K562 (cell line): ENCODE results near the gene ROBO1. TPM values are rescaled to one million over a fixed set of nuclear protein-coding genes. Genes with fewer than 3 reads are reported as not detected.

ENCODE experiments used
- ATAC-seq: fragments of 200-7000 bp; cut with Tn5 transposase; 3 replicates; pipeline ENCODE4 v1.9.1; 2020; ENCODE audit warnings: moderate library complexity
- BruUV-seq: library from RNA; stranded (reverse); fragments of 400-500 nt; replicated peaks from 2 replicates; lab custom pipeline; 2021; lab: Mats Ljungman, UMichigan
- CTCF ChIA-PET: fragments of 300-600 bp; formaldehyde crosslinking; extraction: SDS; loops from one replicate; lab custom pipeline; 2021; ENCODE audit warnings: low intra/inter-chr PET ratio; lab: Yijun Ruan, JAX
- POLR2A ChIA-PET: fragments of 300-600, 350-650 bp; sonication (Branson Sonifier 250); formaldehyde crosslinking; extraction: SDS; loops from one replicate; lab custom pipeline; 2021; ENCODE audit warnings: antibody characterized with exemption, inconsistent platforms; lab: Yijun Ruan, JAX
- DNase-seq, 4 experiments: peaks; one replicate each; pipeline versions ENCODE4 v3.0.0 to v3.0.0-alpha.2; 2011 to 2018; ENCODE audit warnings: low spot score in 3 of 4, mixed read lengths in 3 of 4; ENCODE audit errors: extremely low read depth in 1 of 4
- FAIRE-seq: peaks from 2 replicates; lab custom pipeline; 2011; peaks lifted over from hg19 to GRCh38; lab: Jason Lieb, UNC
- H2AFZ ChIP-seq: 2 replicates; pipeline ENCODE4 v1.6.0; 2011; ENCODE audit warnings: low read depth, low read length, control low read depth, inconsistent platforms
- H3K27ac ChIP-seq: fragments of 200-600 bp; 3 replicates; pipeline ENCODE4 v1.8.0; 2011; ENCODE audit warnings: low read depth, mild to moderate bottlenecking, control low read depth, inconsistent platforms, low read length, moderate library complexity, mixed read lengths; ENCODE audit errors: extremely low read depth
- H3K27me3 ChIP-seq, 2 experiments: fragments of 300-600 bp in 1 of 2; 2 replicates in 1 of 2; 3 replicates in 1 of 2; pipeline versions ENCODE4 v1.6.0 to v1.8.0; 2011; ENCODE audit warnings: inconsistent platforms in 2 of 2, low read length in 2 of 2, mild to moderate bottlenecking in 1 of 2, mixed read lengths in 1 of 2, moderate library complexity in 1 of 2; ENCODE audit not compliant: control insufficient read depth in 2 of 2, insufficient read depth in 2 of 2
- H3K36me3 ChIP-seq: fragments of 300-600 bp; 3 replicates; pipeline ENCODE4 v1.8.0; 2011; ENCODE audit warnings: mild to moderate bottlenecking, low read length, inconsistent platforms; ENCODE audit not compliant: control insufficient read depth, insufficient read depth
- H3K4me1 ChIP-seq, 2 experiments: fragments of 200-600 bp in 1 of 2; replicated peaks in 1 of 2; 2 replicates in 1 of 2; 3 replicates in 1 of 2; pipeline versions ENCODE4 v1.5.1 to v1.8.0; 2011; ENCODE audit warnings: inconsistent platforms in 2 of 2, low read length in 2 of 2, mild to moderate bottlenecking in 1 of 2, mixed read lengths in 1 of 2, moderate library complexity in 1 of 2; ENCODE audit not compliant: control insufficient read depth in 2 of 2, insufficient read depth in 2 of 2
- H3K4me2 ChIP-seq: 2 replicates; pipeline ENCODE4 v1.6.1; 2011; ENCODE audit warnings: low read length, control low read depth, inconsistent platforms, mixed read lengths; ENCODE audit not compliant: insufficient read depth
- H3K4me3 ChIP-seq: fragments of 200-600 bp; sonication (generic), shearing (Covaris generic); 2 replicates; pipeline ENCODE4 v1.5.1; 2016; ENCODE audit warnings: control low read depth, inconsistent platforms
- H3K79me2 ChIP-seq: fragments of 200-600 bp; 3 replicates; pipeline ENCODE4 v1.8.0; 2011; ENCODE audit warnings: low read length, inconsistent platforms; ENCODE audit not compliant: control insufficient read depth, insufficient read depth
- H3K9ac ChIP-seq, 2 experiments: 2 replicates each; pipeline versions ENCODE4 v1.6.0 to v1.6.1; 2011; ENCODE audit warnings: low read depth in 2 of 2, low read length in 2 of 2, control low read depth in 1 of 2, inconsistent platforms in 1 of 2, mild to moderate bottlenecking in 1 of 2, mixed read lengths in 1 of 2; ENCODE audit not compliant: insufficient read depth in 1 of 2
- H3K9me1 ChIP-seq: one replicate; pipeline ENCODE4 v1.6.0; 2011; ENCODE audit warnings: inconsistent platforms, mild to moderate bottlenecking, low read length, moderate library complexity; ENCODE audit not compliant: control insufficient read depth, insufficient read depth
- H3K9me3 ChIP-seq: replicated peaks from 2 replicates; pipeline ENCODE4 v1.5.1; 2011; ENCODE audit warnings: low read depth, low read length, inconsistent platforms; ENCODE audit not compliant: control insufficient read depth, insufficient read depth
- H4K20me1 ChIP-seq: replicated peaks from 2 replicates; pipeline ENCODE4 v1.6.1; 2011; ENCODE audit warnings: low read length, inconsistent platforms, mixed read lengths; ENCODE audit not compliant: control insufficient read depth, insufficient read depth
- CXXC5 ChIP-seq: fragments of 250-450 bp; sonication (Bioruptor Pico); IDR thresholded peaks from 2 replicates; pipeline ENCODE4 v1.8.0; 2022; ENCODE audit warnings: inconsistent platforms, mild to moderate bottlenecking, moderate library complexity
- ILK ChIP-seq: fragments of 450-650 bp; IDR thresholded peaks from 2 replicates; pipeline ENCODE4 v1.6.1; 2016; ENCODE audit warnings: missing genetic modification characterization, low read depth, mild to moderate bottlenecking, missing compliant biosample characterization, moderate library complexity, borderline replicate concordance
- MAFG ChIP-seq: fragments of 450-650 bp; conservative IDR thresholded peaks from 2 replicates; pipeline ENCODE4 v1.6.1; 2016; ENCODE audit warnings: missing genetic modification characterization, missing compliant biosample characterization
- NFXL1 ChIP-seq: fragments of 450-650 bp; formaldehyde crosslinking; IDR thresholded peaks from 2 replicates; pipeline ENCODE4 v1.4.0; 2021; ENCODE audit warnings: mild to moderate bottlenecking
- POLR2A ChIP-seq: fragments of 450-650 bp; conservative IDR thresholded peaks from 2 replicates; pipeline ENCODE4 v1.6.1; 2016
- PTTG1 ChIP-seq: fragments of 450-650 bp; IDR thresholded peaks from 2 replicates; pipeline ENCODE4 v1.6.1; 2016; ENCODE audit warnings: low read depth, mild to moderate bottlenecking, missing genetic modification characterization, missing compliant biosample characterization
- TAF7 ChIP-seq: fragments of 450-650 bp; IDR thresholded peaks from 2 replicates; pipeline ENCODE4 v1.6.1; 2016; ENCODE audit warnings: missing genetic modification characterization, missing compliant biosample characterization
- TCF3 ChIP-seq: sonication (generic); formaldehyde crosslinking; IDR thresholded peaks from 2 replicates; pipeline ENCODE4 v1.4.0; 2020; ENCODE audit warnings: mild to moderate bottlenecking, missing genetic modification reagents
- TFE3 ChIP-seq: fragments of 450-650 bp; formaldehyde crosslinking; IDR thresholded peaks from 2 replicates; pipeline ENCODE4 v1.4.0; 2020; ENCODE audit warnings: mild to moderate bottlenecking, mixed read lengths
- ZNF133 ChIP-seq: fragments of 250-450 bp; sonication (Bioruptor Pico); IDR thresholded peaks from 2 replicates; pipeline ENCODE4 v1.4.0; 2020; ENCODE audit warnings: mild to moderate bottlenecking
- ZNF561 ChIP-seq: fragments of 450-650 bp; formaldehyde crosslinking; conservative IDR thresholded peaks from 2 replicates; pipeline ENCODE4 v1.4.0; 2020; ENCODE audit warnings: mild to moderate bottlenecking, moderate library complexity
- ZNF79 ChIP-seq: fragments of 250-450 bp; sonication (Bioruptor Pico); IDR thresholded peaks from 2 replicates; pipeline ENCODE4 v1.4.0; 2020; ENCODE audit warnings: low read depth, mild to moderate bottlenecking, moderate library complexity
- WGBS: fragments of 100-300 bp; shearing (Covaris generic); methylation state at CpG from one replicate; pipeline ENCODE4 v1.1.6; 2016; ENCODE audit warnings: low coverage, mixed read lengths; ENCODE audit not compliant: insufficient coverage; ENCODE audit errors: missing lambda C conversion rate; 5-methylcytosine and 5-hydroxymethylcytosine counted together
- in situ Hi-C: fragments of 300-500 bp; cut with MboI; formaldehyde crosslinking; loops from 4 replicates; pipeline ENCODE4 v1.15.0; 2018; ENCODE audit warnings: inconsistent platforms, mixed read lengths
- intact Hi-C: fragments of 100-400 bp; cut with micrococcal nuclease; formaldehyde crosslinking; loops from 2 replicates; pipeline ENCODE4 v1.14.2; 2022
- polyA plus RNA-seq, 8 experiments: library from polyadenylated mRNA; depleted of rRNA in 4 of 8; stranded (reverse) in 5 of 8; unstranded in 3 of 8; fragments of >200 nt; fragmentation: Nextera tagmentation in 2 of 8; fragmentation: Illumina TruSeq in 1 of 8; extraction: Ambion mirVana in 2 of 8; extraction: Trizol in 1 of 8; gene quantifications; 2 replicates each; pipeline versions ENCODE4 v1.2.1 to v1.2.3, GENCODE V29; 2011 to 2014; ENCODE audit warnings: inconsistent platforms in 1 of 8, missing spikeins in 1 of 8
- total RNA-seq, 7 experiments: library from RNA; depleted of rRNA in 6 of 7; stranded (reverse); fragments of >200 nt in 6 of 7; fragmentation: Illumina TruSeq in 2 of 7; extraction: Trizol in 2 of 7; gene quantifications; 2 replicates each; pipeline versions ENCODE4 v1.2.1 to v1.2.3, GENCODE V29; 2011 to 2021; ENCODE audit warnings: low replicate concordance in 1 of 7

ROBO1 gene
- total and polyA plus RNA-seq, 9 of the 15 experiments (the other 6 are each of a cell fraction or from before 2014, with no cell fraction given), result 0.01 to 0.53 (median 0.17) TPM; not detected in 5

GRCh38 chr3:78820542-78820941 is 947.3 kb downstream of the ROBO1 start:
- CTCF ChIA-PET, result no interaction called here
- no peak overlapping the region for H3K9ac ChIP-seq
- in situ Hi-C loops, result no loop called here
- no peaks in the 10 kb centered on the region for H3K36me3 ChIP-seq
- H3K9me1 ChIP-seq, result no peaks in the 10 kb centered on the region
- POLR2A ChIA-PET, result no interaction called here
- no peaks in the 10 kb centered on the region for H3K4me1 ChIP-seq
- no CpG with 5 or more reads among the region's 1 CpG for WGBS
- DNase-seq, result no peak
- no peak overlapping the region for H2AFZ ChIP-seq
- H3K9me3 ChIP-seq, result no peaks in the 10 kb centered on the region
- ATAC-seq, result no peak
- H3K4me2 ChIP-seq, result no peak overlapping the region
- no peak for FAIRE-seq
- no peak overlapping the region for H3K4me3 ChIP-seq
- no peaks in the 10 kb centered on the region for H3K27me3 ChIP-seq
- no peak overlapping the region for H3K27ac ChIP-seq
- BruUV-seq, result no TSS peak
- H4K20me1 ChIP-seq, result no peaks in the 10 kb centered on the region
- H3K79me2 ChIP-seq, result no peaks in the 10 kb centered on the region
- no peak for TF ChIP-seq TFE3 (CRISPR knock-in tag)
- no peak for TF ChIP-seq NFXL1 (CRISPR knock-in tag)
- intact Hi-C loops, result no loop called here

DNA sequence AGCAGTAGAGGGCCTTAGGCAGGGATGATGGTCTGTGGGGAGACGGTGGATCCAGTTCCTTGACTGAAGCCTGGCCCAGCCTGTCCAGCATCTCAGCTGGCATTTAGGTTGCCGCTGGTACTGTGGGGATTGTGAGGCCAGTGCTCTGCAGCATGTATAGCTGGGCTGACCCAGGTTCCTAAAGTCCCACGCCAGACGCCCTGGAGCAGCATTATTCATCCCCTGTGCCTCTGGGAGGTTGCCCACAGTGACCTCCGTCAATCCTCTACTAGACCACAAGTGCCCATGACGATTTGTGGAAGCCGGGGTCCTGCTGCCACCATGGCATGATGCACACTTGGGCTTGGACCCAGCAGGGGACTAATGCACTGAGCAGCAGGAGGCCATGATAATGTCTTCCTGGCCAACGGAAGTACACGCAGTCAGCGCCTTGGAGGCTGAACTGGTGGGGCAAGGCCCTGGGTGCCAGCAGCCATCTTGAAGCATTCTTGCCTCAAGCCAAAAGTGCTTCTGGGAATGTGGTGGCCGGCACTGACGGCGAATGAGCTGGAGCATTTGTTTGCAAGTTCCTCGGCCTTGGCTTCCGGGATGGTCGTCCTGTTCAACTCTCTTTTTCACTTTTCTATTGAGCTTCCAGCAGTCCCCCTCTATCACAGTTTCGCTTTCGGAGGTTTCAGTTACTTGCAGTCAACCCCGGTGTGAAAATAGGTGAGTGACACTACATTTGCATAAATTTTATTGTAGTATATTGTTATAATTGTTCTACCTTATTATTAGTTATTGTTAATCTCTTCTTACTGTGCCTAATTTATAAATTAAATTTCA is 949.4 kb downstream of the ROBO1 start:
- ChIA-PET POLR2A (no interaction called here), CTCF (no interaction called here)
- FAIRE-seq (no peak), ATAC-seq (no peak), DNase-seq (no peak)
- no peak overlapping the region for H3K9ac ChIP-seq
- H3K4me3 ChIP-seq, result no peak overlapping the region
- H3K9me3 ChIP-seq, result no peaks in the 10 kb centered on the region
- BruUV-seq, result no TSS peak
- H4K20me1 ChIP-seq, result no peaks in the 10 kb centered on the region
- in situ Hi-C loops (no loop called here), intact Hi-C loops (no loop called here)
- no peaks in the 10 kb centered on the region for H3K36me3 ChIP-seq
- no peaks in the 10 kb centered on the region for H3K9me1 ChIP-seq
- no peak overlapping the region for H2AFZ ChIP-seq
- no peaks in the 10 kb centered on the region for H3K79me2 ChIP-seq
- no peaks in the 10 kb centered on the region for H3K27me3 ChIP-seq
- H3K4me1 ChIP-seq, result no peaks in the 10 kb centered on the region
- H3K27ac ChIP-seq, result no peak overlapping the region
- 2% methylated on average over 14 of the region's 19 CpGs for WGBS
- H3K4me2 ChIP-seq, result no peak overlapping the region
- no peak for TF ChIP-seq TAF7 (tag)
- TF ChIP-seq PTTG1 (tag), result no peak
- no peak for TF ChIP-seq ZNF561 (CRISPR knock-in tag)
- TF ChIP-seq MAFG (tag), result no peak
- no peak for TF ChIP-seq ILK
- TF ChIP-seq TCF3 (CRISPR knock-in tag), result no peak
- TF ChIP-seq ZNF133, result no peak
- TF ChIP-seq POLR2A, result no peak
- no peak for TF ChIP-seq CXXC5 (CRISPR knock-in tag)
- no peak for TF ChIP-seq ZNF79 (CRISPR knock-in tag)
